Right atrium auricular region (tissue), 2 donors: Measurements from ENCODE around the gene PPL. TPM values are rescaled to one million over a fixed set of nuclear protein-coding genes. Genes with fewer than 3 reads are reported as not detected.
A peak's percentile ranks its signal among the peaks of the same experiment; 100 is the strongest.

Experiments used
- DNase-seq: peaks from one replicate; pipeline ENCODE4 v3.0.0-alpha.2; 2019; ENCODE audit warnings: low spot score
- H3K27ac ChIP-seq, 2 donors: fragments of 200-600 bp; sonication (generic); 1 replicate in 1 of 2; 2 replicates in 1 of 2; pipeline ENCODE4 v1.5.1; 2016 to 2019
- H3K27me3 ChIP-seq, 2 donors: fragments of 200-600 bp; sonication (generic); one replicate each; pipeline versions ENCODE4 v1.5.1 to v1.6.0; 2017 to 2019
- H3K36me3 ChIP-seq: fragments of 200-600 bp; sonication (generic); one replicate; pipeline ENCODE4 v1.5.1; 2016
- H3K4me1 ChIP-seq, 2 donors: fragments of 200-600 bp; sonication (generic); one replicate each; pipeline versions ENCODE4 v1.5.1 to v1.6.0; 2017 to 2019
- H3K4me3 ChIP-seq, 2 donors: fragments of 200-600 bp; sonication (generic); 1 replicate in 1 of 2; 2 replicates in 1 of 2; pipeline ENCODE4 v1.5.1; 2017 to 2019; ENCODE audit warnings: mild to moderate bottlenecking in 1 of 2, moderate library complexity in 1 of 2
- H3K9me3 ChIP-seq, 2 donors: fragments of 200-600 bp; sonication (generic); one replicate each; pipeline ENCODE4 v1.5.1; 2019
- total RNA-seq, 2 donors: library from RNA; depleted of rRNA; stranded (reverse); fragments of >200 nt; gene quantifications; one replicate each; pipeline ENCODE4 v1.1.0, GENCODE V29; 2016
- TF ChIP-seq, protein P1 (sequence below), 2 donors: fragments of 200-600 bp; sonication (generic); IDR thresholded peaks; one replicate each; pipeline ENCODE4 v1.5.1; 2019; ENCODE audit warnings: antibody characterized with exemption in 2 of 2

The PPL gene
- total RNA-seq, 2 donors from 2014 or later: 7.5 to 17.1 TPM

DNA sequence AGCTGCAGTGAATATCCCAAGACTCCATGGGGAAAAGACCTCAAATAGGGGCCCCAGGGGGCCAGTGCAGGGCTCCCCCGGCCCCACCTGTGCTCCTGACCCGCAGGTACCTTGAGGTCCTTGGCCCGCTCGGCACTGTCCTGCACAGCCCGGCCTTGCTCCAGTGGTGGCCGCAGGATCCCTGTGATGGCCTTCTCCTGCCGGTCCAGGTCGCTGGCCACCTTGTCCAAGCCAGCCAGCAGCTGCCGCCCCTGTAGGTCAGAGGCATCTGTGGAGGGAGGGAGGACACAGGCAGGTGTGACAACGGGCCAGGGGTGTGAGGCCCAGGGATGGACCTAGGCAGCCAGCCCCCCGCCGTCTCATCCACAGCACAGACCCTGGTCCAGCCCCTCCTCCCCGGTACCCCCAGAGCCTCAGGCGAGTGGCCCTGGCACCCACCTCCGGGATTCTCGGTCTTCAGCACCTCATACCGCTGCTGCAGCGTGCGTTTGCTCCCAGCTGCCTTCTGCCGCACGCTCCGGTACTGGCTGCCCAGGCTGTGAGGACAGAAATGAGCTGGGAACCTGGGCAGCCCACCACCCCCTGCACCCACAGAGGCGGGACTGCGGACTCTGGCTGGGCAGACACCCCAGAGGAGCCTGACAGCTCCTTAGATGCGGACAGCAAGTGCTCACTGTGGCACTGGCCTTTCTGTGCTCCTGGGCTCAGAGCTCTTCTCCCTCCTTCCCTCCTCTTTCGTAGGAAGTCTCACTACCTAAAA is 43.7 kb downstream of the PPL start:
- Histone ChIP-seq H3K27ac (peak overlapping the region; percentile 56 to 66), H3K27me3 (no peaks in the 10 kb centered on the region), H3K4me3 (no peak overlapping the region), H3K4me1 (peaks cover 0 to 15% of the 10 kb centered on the region in 2 donors), H3K36me3 (no peaks in the 10 kb centered on the region), H3K9me3 (no peaks in the 10 kb centered on the region)
- TF ChIP-seq, protein P1, sequence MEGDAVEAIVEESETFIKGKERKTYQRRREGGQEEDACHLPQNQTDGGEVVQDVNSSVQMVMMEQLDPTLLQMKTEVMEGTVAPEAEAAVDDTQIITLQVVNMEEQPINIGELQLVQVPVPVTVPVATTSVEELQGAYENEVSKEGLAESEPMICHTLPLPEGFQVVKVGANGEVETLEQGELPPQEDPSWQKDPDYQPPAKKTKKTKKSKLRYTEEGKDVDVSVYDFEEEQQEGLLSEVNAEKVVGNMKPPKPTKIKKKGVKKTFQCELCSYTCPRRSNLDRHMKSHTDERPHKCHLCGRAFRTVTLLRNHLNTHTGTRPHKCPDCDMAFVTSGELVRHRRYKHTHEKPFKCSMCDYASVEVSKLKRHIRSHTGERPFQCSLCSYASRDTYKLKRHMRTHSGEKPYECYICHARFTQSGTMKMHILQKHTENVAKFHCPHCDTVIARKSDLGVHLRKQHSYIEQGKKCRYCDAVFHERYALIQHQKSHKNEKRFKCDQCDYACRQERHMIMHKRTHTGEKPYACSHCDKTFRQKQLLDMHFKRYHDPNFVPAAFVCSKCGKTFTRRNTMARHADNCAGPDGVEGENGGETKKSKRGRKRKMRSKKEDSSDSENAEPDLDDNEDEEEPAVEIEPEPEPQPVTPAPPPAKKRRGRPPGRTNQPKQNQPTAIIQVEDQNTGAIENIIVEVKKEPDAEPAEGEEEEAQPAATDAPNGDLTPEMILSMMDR (IDR thresholded peaks at IDR 0.05): no peak
- DNase-seq: no peak

DNA sequence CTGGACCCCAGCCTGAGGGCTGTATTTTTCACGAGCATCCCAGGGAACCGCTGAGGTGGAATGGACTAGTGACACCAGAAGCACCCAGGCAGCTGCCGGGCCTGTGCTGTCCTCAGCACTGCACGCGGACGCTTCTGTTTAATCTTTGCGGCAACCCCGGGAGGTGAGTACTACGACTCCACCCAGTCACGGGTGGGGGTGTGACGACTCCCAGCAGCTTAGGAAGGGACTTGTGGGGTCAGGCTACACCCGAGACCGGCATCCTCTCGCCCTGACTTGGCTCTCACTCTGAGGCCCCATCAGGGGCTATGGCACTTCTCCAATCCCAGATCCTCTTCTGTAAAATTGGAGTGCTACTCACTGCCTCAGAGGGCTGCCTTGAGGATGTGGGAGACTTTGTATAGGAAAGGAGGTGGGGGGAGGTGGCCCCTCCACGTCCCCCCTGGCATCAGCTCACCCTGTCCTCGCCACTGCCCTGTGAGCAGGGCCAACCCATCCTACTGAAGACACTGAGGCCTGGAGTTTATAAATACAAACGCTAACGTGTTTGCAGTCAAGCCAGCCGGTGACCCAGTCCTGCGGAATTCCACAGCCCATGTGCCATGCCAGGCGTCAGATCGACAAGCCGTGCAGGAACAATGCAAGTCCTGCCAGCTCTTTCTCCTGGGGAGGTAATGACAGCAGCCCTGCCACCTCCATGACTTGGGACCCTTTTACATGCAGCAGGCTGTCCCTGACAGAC is 44.4 kb downstream of the PPL start:
- Histone ChIP-seq H3K4me1 (peaks cover 0 to 15% of the 10 kb centered on the region in 2 donors), H3K9me3 (no peaks in the 10 kb centered on the region), H3K27me3 (no peaks in the 10 kb centered on the region), H3K36me3 (peaks cover 3% of the 10 kb centered on the region), H3K27ac (peak overlapping the region; percentile 56 to 66), H3K4me3 (no peak overlapping the region)
- DNase-seq: no peak
- TF ChIP-seq, protein P1 (IDR thresholded peaks at IDR 0.05): no peak

DNA sequence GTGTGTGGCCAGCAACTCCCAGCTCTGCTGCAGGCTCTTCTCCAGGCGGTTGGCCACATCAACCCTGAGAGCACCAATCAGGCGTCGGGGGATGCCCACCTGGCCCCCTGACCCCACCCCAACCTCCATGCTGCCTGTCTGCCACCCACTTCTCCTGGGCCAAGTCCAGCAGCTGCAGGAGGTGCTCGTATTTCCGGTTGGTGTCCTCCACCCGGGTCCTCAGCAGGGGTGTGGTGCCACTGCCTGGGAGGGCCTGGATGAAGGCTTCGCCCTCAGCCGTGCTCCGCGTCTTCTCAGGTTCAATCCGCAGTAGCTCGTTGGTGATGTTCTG is 45.1 kb downstream of the PPL start:
- DNase-seq: no peak
- Histone ChIP-seq H3K4me1 (peaks cover 0 to 15% of the 10 kb centered on the region in 2 donors), H3K27me3 (no peaks in the 10 kb centered on the region), H3K4me3 (no peak overlapping the region), H3K9me3 (no peaks in the 10 kb centered on the region), H3K27ac (peak overlapping the region in 1 of 2 donors; percentile 66), H3K36me3 (peaks cover 10% of the 10 kb centered on the region)
- TF ChIP-seq, protein P1 (IDR thresholded peaks at IDR 0.05): no peak

DNA sequence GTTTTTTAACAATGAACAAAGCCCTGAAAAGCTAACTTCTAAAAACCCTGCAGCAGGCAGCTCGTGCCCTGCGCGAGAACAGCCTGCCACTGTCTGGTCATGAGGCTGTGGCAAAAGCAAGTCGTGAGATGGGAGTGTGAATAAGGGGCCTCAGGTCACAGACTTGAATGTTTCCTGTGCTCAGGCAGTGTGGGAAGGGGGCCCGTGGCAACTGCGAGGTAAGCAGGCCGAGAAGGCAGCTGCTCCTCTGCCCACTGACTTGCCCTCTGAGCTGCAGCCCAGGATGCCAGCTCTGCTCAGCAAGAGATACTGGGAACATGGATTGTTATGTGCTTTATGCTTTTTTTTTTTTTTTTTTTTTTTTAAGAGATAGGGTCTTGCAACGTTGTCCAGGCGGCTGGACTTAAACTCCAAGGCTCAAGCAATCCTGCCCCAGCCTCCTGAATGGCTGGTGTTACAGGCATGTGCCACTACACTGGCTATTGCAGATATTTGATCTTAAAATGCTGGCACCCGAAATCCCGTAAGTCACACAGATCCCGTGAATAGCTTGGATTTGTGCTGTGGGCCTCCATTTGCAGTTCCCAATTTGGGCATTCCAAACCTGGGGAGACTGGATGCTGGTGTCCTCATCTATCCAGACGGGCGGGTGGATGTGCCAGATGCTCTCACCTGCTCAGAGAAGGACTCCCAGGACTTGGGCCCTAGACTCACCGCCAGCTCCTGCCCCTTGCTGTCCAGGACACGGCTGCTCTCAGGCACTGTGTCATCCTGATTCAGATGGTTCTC is 45.7 kb downstream of the PPL start:
- H3K27ac ChIP-seq: peak overlapping the region in 1 of 2 donors; percentile 66
- H3K4me3 ChIP-seq: no peak overlapping the region
- DNase-seq: no peak
- H3K4me1 ChIP-seq: peaks cover 0 to 15% of the 10 kb centered on the region in 2 donors
- H3K36me3 ChIP-seq: peaks cover 16% of the 10 kb centered on the region
- no peaks in the 10 kb centered on the region for H3K9me3 ChIP-seq
- H3K27me3 ChIP-seq: no peaks in the 10 kb centered on the region
- TF ChIP-seq, protein P1 (IDR thresholded peaks at IDR 0.05): no peak

DNA sequence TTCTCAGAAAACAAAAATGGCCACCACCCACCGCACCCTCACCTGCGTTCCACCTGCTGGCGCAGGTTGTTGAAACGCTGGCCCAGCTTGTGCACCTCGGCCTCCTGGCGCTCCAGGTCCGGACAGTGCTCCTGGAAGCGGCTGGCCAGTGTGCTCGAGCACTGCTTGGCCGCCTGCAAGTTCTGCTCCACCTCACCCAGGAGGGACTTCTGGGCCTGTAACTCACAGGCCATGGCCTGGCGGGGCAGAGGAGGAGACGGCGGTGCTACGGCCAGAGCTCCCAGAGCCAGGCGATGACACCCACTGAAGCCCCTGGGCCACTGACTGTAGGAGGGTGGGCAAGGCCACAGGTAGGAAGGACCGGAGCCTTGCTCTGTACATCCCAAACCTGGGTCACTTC is 46.3 kb downstream of the PPL start:
- peaks cover 22% of the 10 kb centered on the region for H3K36me3 ChIP-seq
- DNase-seq: no peak
- H3K27ac ChIP-seq: no peak overlapping the region
- no peak overlapping the region for H3K4me3 ChIP-seq
- TF ChIP-seq, protein P1 (IDR thresholded peaks at IDR 0.05): no peak
- no peaks in the 10 kb centered on the region for H3K9me3 ChIP-seq
- peaks cover 0 to 15% of the 10 kb centered on the region in 2 donors for H3K4me1 ChIP-seq
- no peaks in the 10 kb centered on the region for H3K27me3 ChIP-seq
